BLaER1 treated with 17β-estradiol and CSF1 and Interleukin-3, amounts not matched to agents 10 nM and 100 nM (cell line): Measurements from ENCODE around the gene STK26.
A peak's percentile ranks its signal among the peaks of the same experiment; 100 is the strongest.

Source experiments
- H3K27ac ChIP-seq, 11 experiments: shearing (Covaris generic); formaldehyde crosslinking; 2 replicates each; pipeline ENCODE4 v1.8.1; 2022
- H3K27me3 ChIP-seq, 11 experiments: shearing (Covaris generic); formaldehyde crosslinking; 2 replicates each; pipeline ENCODE4 v1.8.1; 2022
- H3K36me3 ChIP-seq, 11 experiments: shearing (Covaris generic); formaldehyde crosslinking; 2 replicates each; pipeline ENCODE4 v1.8.1; 2022
- H3K4me1 ChIP-seq, 10 experiments: shearing (Covaris generic); formaldehyde crosslinking; 2 replicates each; pipeline ENCODE4 v1.8.1; 2022
- H3K4me2 ChIP-seq, 11 experiments: shearing (Covaris generic); formaldehyde crosslinking; 2 replicates each; pipeline ENCODE4 v1.8.1; 2022
- H3K4me3 ChIP-seq, 10 experiments: shearing (Covaris generic); formaldehyde crosslinking; 2 replicates each; pipeline ENCODE4 v1.8.1; 2022
- H3K9ac ChIP-seq, 11 experiments: shearing (Covaris generic); formaldehyde crosslinking; 2 replicates each; pipeline ENCODE4 v1.8.1; 2022
- H3K9me3 ChIP-seq, 11 experiments: shearing (Covaris generic); formaldehyde crosslinking; replicated peaks in 1 of 11; 2 replicates each; pipeline ENCODE4 v1.8.1; 2022
- H4K20me1 ChIP-seq, 11 experiments: shearing (Covaris generic); formaldehyde crosslinking; 2 replicates each; pipeline ENCODE4 v1.8.1; 2022
- Cebpa-rat ChIP-seq, 11 experiments: shearing (Covaris generic); IDR thresholded peaks; 2 replicates each; pipeline ENCODE4 v1.8.1; 2022

STK26 gene

GRCh38 chrX:132023896-132024386 lies 839 bp downstream of the STK26 start:
- H3K27ac ChIP-seq = peak overlapping the region; percentile 53 to 90 (median 87)
- TF ChIP-seq Cebpa-rat (IDR thresholded peaks at IDR 0.05) = no peak
- peak overlapping the region; percentile 82 to 92 (median 87) for H3K9ac ChIP-seq
- peaks cover 0 to 19% (median 10%) of the 10 kb centered on the region in 11 experiments; a peak in 12 of 22 replicates for H3K9me3 ChIP-seq
- H3K4me3 ChIP-seq = peak overlapping the region; percentile 74 to 93 (median 80)
- H3K4me2 ChIP-seq = peak overlapping the region; percentile 48 to 92 (median 74)
- H4K20me1 ChIP-seq = peaks cover 0 to 37% (median 7%) of the 10 kb centered on the region in 11 experiments; a peak in 11 of 22 replicates
- H3K4me1 ChIP-seq = peaks cover 0 to 22% (median 7%) of the 10 kb centered on the region in 10 experiments; a peak in 9 of 20 replicates
- H3K27me3 ChIP-seq = peaks cover 92 to 100% (median 98%) of the 10 kb centered on the region in 11 experiments
- H3K36me3 ChIP-seq = peaks cover 0 to 19% (median 0%) of the 10 kb centered on the region in 11 experiments; a peak in 2 of 22 replicates

GRCh38 chrX:132025041-132025440 lies 1.9 kb downstream of the STK26 start:
- H3K27me3 ChIP-seq = peaks cover 92 to 100% (median 98%) of the 10 kb centered on the region in 11 experiments
- no peak for TF ChIP-seq Cebpa-rat (IDR thresholded peaks at IDR 0.05)
- H3K27ac ChIP-seq = peak overlapping the region in 9 of 11 experiments; percentile 80 to 90 (median 88); a peak in 17 of 22 replicates
- peaks cover 0 to 19% (median 10%) of the 10 kb centered on the region in 11 experiments; a peak in 12 of 22 replicates for H3K9me3 ChIP-seq
- H4K20me1 ChIP-seq = peaks cover 0 to 48% (median 14%) of the 10 kb centered on the region in 11 experiments; a peak in 14 of 22 replicates
- peak overlapping the region; percentile 82 to 92 (median 87); a peak in 21 of 22 replicates for H3K9ac ChIP-seq
- H3K36me3 ChIP-seq = peaks cover 0 to 24% (median 0%) of the 10 kb centered on the region in 11 experiments; a peak in 2 of 22 replicates
- peak overlapping the region; percentile 48 to 92 (median 74) for H3K4me2 ChIP-seq
- H3K4me1 ChIP-seq = peaks cover 0 to 22% (median 7%) of the 10 kb centered on the region in 10 experiments; a peak in 9 of 20 replicates
- H3K4me3 ChIP-seq = peak overlapping the region; percentile 74 to 93 (median 80)

- TF ChIP-seq Cebpa-rat (IDR thresholded peaks at IDR 0.05) = no peak
- H3K4me3 ChIP-seq = no peak overlapping the region
- peaks cover 9 to 31% (median 15%) of the 10 kb centered on the region in 10 experiments; a peak in 12 of 20 replicates for H3K4me1 ChIP-seq
- H4K20me1 ChIP-seq = peaks cover 0 to 94% (median 58%) of the 10 kb centered on the region in 11 experiments; a peak in 14 of 22 replicates
- H3K27me3 ChIP-seq = peaks cover 91 to 100% (median 98%) of the 10 kb centered on the region in 11 experiments
- H3K9me3 ChIP-seq = no peaks in the 10 kb centered on the region
- no peak overlapping the region for H3K27ac ChIP-seq
- H3K4me2 ChIP-seq = no peak overlapping the region
- H3K36me3 ChIP-seq = peaks cover 0 to 24% (median 0%) of the 10 kb centered on the region in 11 experiments; a peak in 2 of 22 replicates
- no peak overlapping the region for H3K9ac ChIP-seq
These were observed 7.2 kb downstream of the STK26 start for GRCh38 chrX:132030264-132030663.

GRCh38 chrX:132031867-132032266 lies 8.8 kb downstream of the STK26 start:
- no peak overlapping the region for H3K27ac ChIP-seq
- H3K9ac ChIP-seq = no peak overlapping the region
- TF ChIP-seq Cebpa-rat (IDR thresholded peaks at IDR 0.05) = no peak
- H3K4me2 ChIP-seq = peak overlapping the region in 3 of 11 experiments; percentile 10 to 25 (median 14); a peak in 4 of 22 replicates
- H3K4me1 ChIP-seq = peaks cover 3 to 40% (median 17%) of the 10 kb centered on the region in 10 experiments; a peak in 12 of 20 replicates
- H3K9me3 ChIP-seq = no peaks in the 10 kb centered on the region
- H3K27me3 ChIP-seq = peaks cover 89 to 100% (median 98%) of the 10 kb centered on the region in 11 experiments
- H4K20me1 ChIP-seq = peaks cover 0 to 100% (median 72%) of the 10 kb centered on the region in 11 experiments; a peak in 17 of 22 replicates
- H3K4me3 ChIP-seq = no peak overlapping the region
- H3K36me3 ChIP-seq = peaks cover 0 to 24% (median 0%) of the 10 kb centered on the region in 11 experiments; a peak in 2 of 22 replicates

- Histone ChIP-seq H3K4me1 (peaks cover 4 to 40% (median 14%) of the 10 kb centered on the region in 10 experiments; a peak in 13 of 20 replicates), H3K36me3 (peaks cover 0 to 12% (median 0%) of the 10 kb centered on the region in 11 experiments; a peak in 2 of 22 replicates), H3K9me3 (no peaks in the 10 kb centered on the region), H3K4me3 (no peak overlapping the region), H4K20me1 (peaks cover 0 to 100% (median 77%) of the 10 kb centered on the region in 11 experiments; a peak in 17 of 22 replicates), H3K9ac (no peak overlapping the region), H3K27ac (no peak overlapping the region), H3K4me2 (no peak overlapping the region), H3K27me3 (peaks cover 89 to 100% (median 98%) of the 10 kb centered on the region in 11 experiments)
- no peak for TF ChIP-seq Cebpa-rat (IDR thresholded peaks at IDR 0.05)
These were observed 10.1 kb downstream of the STK26 start for GRCh38 chrX:132033166-132033565.

GRCh38 chrX:132034648-132035047 lies 11.5 kb downstream of the STK26 start:
- H3K4me2 ChIP-seq = peak overlapping the region in 3 of 11 experiments; percentile 2 to 6 (median 6); a peak in 1 of 22 replicates
- no peak overlapping the region for H3K9ac ChIP-seq
- no peaks in the 10 kb centered on the region for H3K9me3 ChIP-seq
- H3K4me3 ChIP-seq = no peak overlapping the region
- H3K27ac ChIP-seq = no peak overlapping the region
- peaks cover 0 to 6% (median 0%) of the 10 kb centered on the region in 11 experiments; a peak in 1 of 22 replicates for H3K36me3 ChIP-seq
- H3K27me3 ChIP-seq = peaks cover 89 to 100% (median 98%) of the 10 kb centered on the region in 11 experiments
- peaks cover 7 to 36% (median 14%) of the 10 kb centered on the region in 10 experiments; a peak in 13 of 20 replicates for H3K4me1 ChIP-seq
- H4K20me1 ChIP-seq = peaks cover 0 to 100% (median 77%) of the 10 kb centered on the region in 11 experiments; a peak in 17 of 22 replicates
- TF ChIP-seq Cebpa-rat (IDR thresholded peaks at IDR 0.05) = no peak

- Histone ChIP-seq H4K20me1 (peaks cover 0 to 100% (median 66%) of the 10 kb centered on the region in 11 experiments; a peak in 18 of 22 replicates), H3K36me3 (no peaks in the 10 kb centered on the region; a peak in 1 of 22 replicates), H3K27ac (no peak overlapping the region), H3K4me3 (no peak overlapping the region), H3K9me3 (no peaks in the 10 kb centered on the region), H3K27me3 (peaks cover 91 to 100% (median 97%) of the 10 kb centered on the region in 11 experiments), H3K4me1 (peaks cover 0 to 37% (median 8%) of the 10 kb centered on the region in 10 experiments; a peak in 12 of 20 replicates), H3K4me2 (no peak overlapping the region), H3K9ac (no peak overlapping the region)
- no peak for TF ChIP-seq Cebpa-rat (IDR thresholded peaks at IDR 0.05)
These were observed 14.4 kb downstream of the STK26 start for GRCh38 chrX:132037479-132037993.

- no peak overlapping the region for H3K9ac ChIP-seq
- TF ChIP-seq Cebpa-rat (IDR thresholded peaks at IDR 0.05) = no peak
- H3K4me3 ChIP-seq = no peak overlapping the region
- H3K27ac ChIP-seq = no peak overlapping the region
- no peaks in the 10 kb centered on the region for H3K9me3 ChIP-seq
- H3K4me2 ChIP-seq = no peak overlapping the region
- peaks cover 0 to 95% (median 58%) of the 10 kb centered on the region in 11 experiments; a peak in 18 of 22 replicates for H4K20me1 ChIP-seq
- H3K4me1 ChIP-seq = peaks cover 0 to 24% (median 7%) of the 10 kb centered on the region in 10 experiments; a peak in 12 of 20 replicates
- no peaks in the 10 kb centered on the region; a peak in 1 of 22 replicates for H3K36me3 ChIP-seq
- peaks cover 92 to 97% (median 96%) of the 10 kb centered on the region in 11 experiments for H3K27me3 ChIP-seq
These were observed 17.0 kb downstream of the STK26 start for GRCh38 chrX:132040066-132040465.
